Daoy (cell line): ENCODE measurements around the gene SMIM1. TPM values are rescaled to one million over a fixed set of nuclear protein-coding genes. Genes with fewer than 3 reads are reported as not detected.
"Not testable (repeated sequence)": the region's sequence is repeated elsewhere in the genome, so short reads cannot be mapped to it uniquely, and the experiment has no call there.

ENCODE experiments used
- DNase-seq: peaks from one replicate; pipeline ENCODE4 v3.0.0-alpha.2; 2015; ENCODE audit warnings: low read depth
- total RNA-seq: library from RNA; depleted of rRNA; stranded (reverse); fragments of >200 nt; shearing (Covaris generic); gene quantifications from 2 replicates; pipeline ENCODE4 v1.2.3, GENCODE V29; 2014

The SMIM1 gene
- total RNA-seq, 1 experiment from 2014 or later, result not detected

- DNase-seq, result no peak
These were observed 35.8 kb upstream of the SMIM1 start for GRCh38 chr1:3736708-3737107.

GRCh38 chr1:3738943-3739342, 33.6 kb upstream of the SMIM1 start:
- DNase-seq, result no peak

GRCh38 chr1:3740042-3740441, 32.5 kb upstream of the SMIM1 start:
- DNase-seq, result no peak

GRCh38 chr1:3740752-3741151, 31.8 kb upstream of the SMIM1 start:
- DNase-seq, result no peak

- no peak for DNase-seq
These were observed 30.7 kb upstream of the SMIM1 start for GRCh38 chr1:3741566-3742438.

- DNase-seq, result no peak
These were observed 29.9 kb upstream of the SMIM1 start for GRCh38 chr1:3742439-3743298.

GRCh38 chr1:3743421-3743820, 29.1 kb upstream of the SMIM1 start:
- no peak for DNase-seq

GRCh38 chr1:3743826-3744225, 28.7 kb upstream of the SMIM1 start:
- DNase-seq, result no peak

GRCh38 chr1:3744646-3745045, 27.9 kb upstream of the SMIM1 start:
- DNase-seq, result no peak

- no peak for DNase-seq
These were observed 27.5 kb upstream of the SMIM1 start for GRCh38 chr1:3745071-3745470.

GRCh38 chr1:3745590-3746381, 26.8 kb upstream of the SMIM1 start:
- no peak for DNase-seq

GRCh38 chr1:3746389-3746829, 26.1 kb upstream of the SMIM1 start:
- DNase-seq, result no peak

- peak; percentile 90 for DNase-seq
These were observed 25.6 kb upstream of the SMIM1 start for GRCh38 chr1:3746830-3747521.

GRCh38 chr1:3747522-3747848, 25.1 kb upstream of the SMIM1 start:
- no peak for DNase-seq

GRCh38 chr1:3747903-3748302, 24.6 kb upstream of the SMIM1 start:
- no peak for DNase-seq

GRCh38 chr1:3748316-3748900, 24.1 kb upstream of the SMIM1 start:
- not testable (repeated sequence) for DNase-seq

GRCh38 chr1:3749512-3749911, 23.0 kb upstream of the SMIM1 start:
- DNase-seq, result no peak

- no peak for DNase-seq
These were observed 21.8 kb upstream of the SMIM1 start for GRCh38 chr1:3750741-3751140.

- no peak for DNase-seq
These were observed 20.1 kb upstream of the SMIM1 start, which contains the start of gene CCDC27 for GRCh38 chr1:3752400-3752945. Gene CCDC27, plus strand, starts transcription at chr1:3752450. Its CDS starts 32 bp downstream, at chr1:3752482.

GRCh38 chr1:3753656-3754454, 18.7 kb upstream of the SMIM1 start:
- no peak for DNase-seq
